HG03432 (cell line): ENCODE data around the gene IPO4.
"Not testable (repeated sequence)": the region's sequence is repeated elsewhere in the genome, so short reads cannot be mapped to it uniquely, and the experiment has no call there.

Experiments used
- ATAC-seq: cut with Tn5 transposase; IDR thresholded peaks from one replicate; pipeline ENCODE4 v1.9.1; 2021; ENCODE audit warnings: mild to moderate bottlenecking, moderate library complexity; ENCODE audit not compliant: unreplicated experiment

Gene IPO4

DNA sequence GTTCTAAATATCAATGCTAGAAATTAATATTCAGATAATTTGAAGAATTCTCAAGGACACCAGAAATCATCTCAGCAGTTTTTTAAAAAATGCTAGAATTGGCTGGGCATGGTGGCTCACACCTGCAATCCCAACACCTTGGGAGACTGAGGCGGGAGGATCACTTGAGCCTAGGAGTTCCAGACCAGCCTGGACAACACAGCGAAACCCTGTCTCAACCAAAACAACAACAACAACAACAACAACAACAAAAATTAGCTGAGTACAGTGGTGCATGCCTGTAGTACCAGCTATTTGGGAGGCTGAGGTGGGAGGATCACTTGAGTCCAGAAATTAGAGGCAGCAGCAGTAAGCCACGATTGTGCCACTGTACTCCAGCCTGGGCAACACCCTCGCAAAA lies 30.5 kb upstream of the IPO4 start:
- no peak for ATAC-seq

DNA sequence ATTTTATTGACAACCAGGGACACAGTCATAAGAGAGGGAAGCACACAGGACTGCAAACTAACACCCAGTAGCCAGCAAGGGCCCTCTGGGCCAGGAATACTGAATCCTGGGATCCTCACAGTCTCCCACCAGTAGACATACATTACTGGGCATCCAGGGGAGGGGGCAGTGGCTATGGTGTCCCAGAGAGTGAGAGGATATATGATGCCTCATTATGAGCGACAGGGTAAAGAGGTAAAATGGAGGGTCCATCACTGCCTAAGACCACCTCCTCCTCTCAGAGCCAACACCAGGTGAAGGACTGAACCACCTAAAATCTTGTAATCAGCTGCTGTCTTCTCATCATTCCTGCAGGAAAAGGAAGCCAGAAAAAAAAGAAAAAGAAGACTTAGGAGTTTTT lies 28.3 kb upstream of the IPO4 start:
- ATAC-seq, result not testable (repeated sequence)

DNA sequence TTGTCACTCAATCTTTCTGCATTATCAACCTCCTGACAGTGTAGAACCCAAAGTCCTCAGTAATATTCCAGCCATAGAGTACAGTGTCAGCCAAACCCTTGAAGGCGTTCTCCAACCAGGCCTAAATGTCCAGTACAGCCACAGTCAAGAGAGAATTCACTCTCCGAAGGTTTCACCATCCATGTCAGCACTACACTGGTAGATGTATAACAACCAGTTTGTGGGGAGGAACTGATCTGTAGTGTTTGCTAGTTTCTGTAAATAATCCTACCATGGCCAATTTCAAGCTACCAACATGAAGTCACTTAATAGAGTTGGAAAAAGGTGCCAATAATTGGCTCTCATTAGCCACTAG lies 27.7 kb upstream of the IPO4 start:
- ATAC-seq, result no peak

DNA sequence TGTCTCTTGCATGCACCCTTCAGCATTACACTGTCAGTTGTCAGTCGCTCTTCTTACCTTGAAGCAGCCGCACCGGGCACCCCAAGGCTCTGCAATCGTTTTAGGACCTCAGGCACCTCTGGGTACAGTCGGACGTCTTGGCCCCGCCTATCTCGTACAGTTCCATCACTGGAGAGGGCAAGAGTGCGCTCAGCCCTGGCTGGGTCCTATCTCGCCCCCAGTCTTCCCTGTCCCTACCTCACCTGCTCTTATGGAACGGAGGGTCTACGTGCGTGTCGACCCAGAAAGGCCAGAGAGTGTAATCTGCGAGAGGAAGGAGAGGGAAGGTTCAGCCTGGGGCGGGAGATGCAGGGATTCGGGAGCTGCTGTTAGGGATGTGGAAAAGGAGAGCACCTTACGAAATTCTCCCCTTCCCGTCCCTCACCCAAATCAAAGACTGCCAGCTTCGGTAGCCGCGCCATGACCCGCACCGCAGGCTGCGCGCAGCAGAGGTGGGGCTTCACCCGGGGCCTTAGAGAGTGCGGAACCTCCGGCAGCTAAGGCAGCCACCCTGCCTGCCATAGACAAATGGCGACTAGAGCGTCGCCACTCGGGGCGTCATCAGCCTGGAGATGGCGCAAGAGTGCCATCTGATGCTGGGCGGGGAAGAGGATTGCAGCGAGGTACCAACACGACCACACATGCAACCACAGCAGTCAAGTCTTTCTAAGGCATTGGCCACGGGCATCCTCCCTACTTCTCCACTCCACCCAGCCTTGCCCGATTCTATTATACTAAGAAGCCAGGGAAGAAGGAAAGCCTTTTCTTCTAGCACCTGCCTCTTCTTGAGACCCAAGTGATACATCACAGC lies 27.1 kb upstream of the IPO4 start, which contains the start of gene MDP1:
MDP1 (minus strand) TSS at position 572 of the 850 bp plus-strand sequence; CDS start at position 461, 111 bp downstream.
- peak; percentile 70 for ATAC-seq

DNA sequence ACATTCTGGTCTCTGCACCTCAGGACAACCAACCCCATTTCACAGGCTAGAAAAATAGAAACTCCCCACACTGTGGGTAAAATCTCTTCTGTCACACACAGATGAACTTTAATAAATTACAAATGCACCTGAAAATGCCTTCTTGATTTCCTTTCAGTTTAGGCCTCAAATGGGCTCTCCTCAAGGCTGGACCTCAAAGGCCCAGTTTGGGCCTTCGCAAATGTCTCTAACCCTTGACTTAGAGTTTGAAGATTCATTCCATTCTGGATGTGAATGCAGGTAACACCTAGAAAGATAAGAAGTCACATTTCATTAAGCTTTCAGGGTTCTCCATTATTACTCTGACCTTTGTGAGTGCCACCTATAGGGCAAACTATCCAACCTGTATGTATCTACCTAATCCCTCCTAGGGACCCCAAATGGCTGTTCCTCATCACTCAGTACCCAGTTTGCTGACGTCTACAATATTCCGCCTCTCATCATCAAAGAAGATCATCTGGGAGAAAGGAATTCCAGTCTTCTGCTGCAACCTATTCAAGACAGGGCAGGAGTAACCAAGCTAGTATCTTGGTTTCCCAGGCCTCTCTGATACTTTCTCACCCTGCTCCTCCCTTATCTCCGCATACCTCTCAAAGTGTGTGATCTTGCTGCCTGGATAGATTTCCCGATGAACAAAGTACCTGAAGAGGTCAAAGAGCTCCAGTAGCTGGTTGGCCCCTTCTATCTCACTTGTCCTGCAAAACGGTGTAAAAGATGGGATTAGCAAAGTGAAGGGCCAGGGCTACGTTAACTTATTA lies 25.4 kb upstream of the IPO4 start:
- ATAC-seq, result no peak

DNA sequence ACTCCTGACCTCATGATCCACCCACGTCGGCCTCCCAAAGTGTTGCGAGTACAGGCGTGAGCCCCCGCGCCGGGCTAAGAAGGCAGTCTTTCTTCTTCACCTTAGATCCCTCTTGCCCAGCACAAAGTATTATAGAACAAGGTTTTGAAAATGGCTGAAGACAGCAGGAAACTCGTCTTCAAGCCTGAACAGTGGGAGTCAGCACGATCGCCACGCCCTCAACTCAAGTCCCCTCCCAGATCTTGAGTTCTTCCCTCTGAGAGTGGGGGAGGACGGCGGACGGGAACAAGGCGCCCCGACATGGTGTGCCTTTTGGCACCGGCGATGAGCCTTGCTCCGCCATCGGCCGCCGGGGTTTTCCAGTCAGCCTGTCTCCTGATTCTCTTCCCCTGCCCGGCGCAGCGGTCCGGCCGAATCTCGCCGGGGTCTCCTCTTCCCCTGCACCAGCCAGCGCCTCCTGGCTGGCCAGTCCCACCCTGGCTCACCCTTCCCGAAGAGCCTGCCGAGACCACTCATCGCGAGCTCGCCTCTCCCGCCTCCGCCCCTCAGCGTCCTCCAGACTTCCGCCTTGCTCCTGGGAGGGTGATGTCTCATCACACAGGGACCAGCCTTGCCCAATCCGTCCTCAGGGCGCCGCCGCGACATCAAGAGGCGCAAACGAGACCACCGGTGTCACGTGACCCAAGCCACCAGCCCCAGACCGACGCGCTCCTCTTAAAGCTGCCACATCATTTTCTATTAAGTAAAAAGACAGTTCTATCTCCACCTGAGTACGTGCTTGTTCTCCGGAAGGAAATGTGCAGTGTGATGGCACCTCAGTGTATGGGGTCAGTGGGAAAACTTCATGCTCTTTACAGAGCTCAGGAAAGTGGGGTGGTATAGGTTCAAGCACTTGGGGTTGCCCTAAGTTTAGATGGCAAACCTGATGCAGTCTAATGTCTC lies 24.6 kb upstream of the IPO4 start, which contains the start of gene CHMP4A:
CHMP4A (minus strand) TSS at position 565 of the 942 bp plus-strand sequence; CDS start at position 516, 49 bp downstream.
- peak; percentile 81 for ATAC-seq

DNA sequence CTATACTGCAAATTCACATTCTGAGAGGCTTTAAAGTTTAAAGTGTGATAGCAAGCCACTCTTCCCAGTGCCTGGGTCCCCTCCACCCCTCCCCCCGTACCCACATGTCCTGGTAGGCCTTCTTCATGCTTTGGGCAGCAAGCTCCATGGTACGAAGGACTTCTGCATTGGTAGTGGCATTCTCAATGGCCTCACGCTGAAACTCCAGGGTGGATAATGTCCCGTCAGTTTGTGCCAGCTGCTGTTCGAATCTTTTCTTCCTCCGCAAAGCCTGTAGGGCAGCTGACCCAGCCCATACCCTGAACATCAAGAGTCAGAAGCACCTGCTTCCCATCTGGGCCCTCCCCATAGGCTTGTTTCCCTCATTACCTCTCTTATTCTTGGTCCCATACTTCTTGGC lies 22.7 kb upstream of the IPO4 start:
- ATAC-seq, result no peak

DNA sequence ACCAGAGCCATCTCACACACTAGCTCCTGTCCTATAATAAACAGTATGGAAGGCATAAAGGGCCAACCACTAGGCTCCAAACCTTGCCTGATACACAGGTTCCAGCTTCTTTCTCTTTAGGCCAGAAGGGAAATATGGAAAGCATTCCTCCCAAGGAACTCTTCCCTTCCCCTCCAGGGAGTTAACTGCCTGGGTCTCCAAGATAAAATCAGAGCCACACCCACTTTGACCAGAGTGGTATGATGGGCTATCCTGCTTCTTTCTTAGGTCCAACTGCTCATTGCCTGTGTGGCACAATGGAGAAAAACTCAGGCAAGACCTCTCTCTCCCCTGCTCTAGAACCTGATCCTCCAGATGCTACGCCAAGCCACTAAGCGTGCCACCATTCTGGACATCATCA lies 19.0 kb upstream of the IPO4 start:
- no peak for ATAC-seq

DNA sequence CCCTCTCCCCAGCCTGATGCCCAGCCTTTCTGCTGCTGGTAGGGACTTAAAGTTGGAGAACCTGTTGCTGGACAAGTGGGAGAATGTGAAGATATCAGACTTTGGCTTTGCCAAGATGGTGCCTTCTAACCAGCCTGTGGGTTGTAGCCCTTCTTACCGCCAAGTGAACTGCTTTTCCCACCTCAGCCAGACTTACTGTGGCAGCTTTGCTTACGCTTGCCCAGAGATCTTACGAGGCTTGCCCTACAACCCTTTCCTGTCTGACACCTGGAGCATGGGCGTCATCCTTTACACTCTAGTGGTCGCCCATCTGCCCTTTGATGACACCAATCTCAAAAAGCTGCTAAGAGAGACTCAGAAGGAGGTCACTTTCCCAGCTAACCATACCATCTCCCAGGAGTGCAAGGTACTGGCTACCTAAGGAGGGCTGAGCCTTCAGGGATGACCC lies 18.5 kb upstream of the IPO4 start:
- ATAC-seq, result no peak

DNA sequence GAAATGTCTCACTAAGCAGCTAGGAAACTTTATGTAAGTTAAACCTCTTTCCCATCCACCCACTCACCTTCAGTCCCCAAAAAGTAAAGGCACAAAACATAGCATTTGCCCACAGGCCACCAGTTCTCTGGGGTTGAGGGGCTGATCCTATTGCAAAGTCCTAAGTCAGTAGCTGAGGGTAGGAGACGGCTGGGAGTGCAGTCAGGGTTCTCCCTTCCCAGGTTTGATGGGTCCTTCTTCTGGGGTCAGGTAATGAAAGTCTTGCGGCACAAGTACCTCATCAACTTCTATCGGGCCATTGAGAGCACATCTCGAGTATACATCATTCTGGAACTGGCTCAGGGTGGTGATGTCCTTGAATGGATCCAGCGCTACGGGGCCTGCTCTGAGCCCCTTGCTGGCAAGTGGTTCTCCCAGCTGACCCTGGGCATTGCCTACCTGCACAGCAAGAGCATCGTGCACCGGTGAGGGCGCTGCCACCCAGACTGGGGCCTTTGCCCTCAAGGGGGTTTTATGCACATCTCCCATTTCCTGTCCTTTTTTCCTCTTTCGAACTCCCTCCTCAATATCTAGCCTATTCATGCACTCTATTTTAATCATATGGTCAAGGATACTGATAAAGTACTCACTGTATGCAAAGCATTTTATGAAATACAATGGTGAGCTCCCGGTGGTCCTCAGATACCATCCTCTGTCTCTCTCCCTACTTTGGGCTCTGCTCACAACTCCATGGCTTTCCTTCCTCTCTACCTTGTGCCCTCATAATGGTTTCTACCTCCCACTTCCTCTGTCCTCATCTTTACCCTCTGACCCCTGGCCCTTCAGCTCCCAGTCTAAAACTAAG lies 17.9 kb upstream of the IPO4 start:
- no peak for ATAC-seq

DNA sequence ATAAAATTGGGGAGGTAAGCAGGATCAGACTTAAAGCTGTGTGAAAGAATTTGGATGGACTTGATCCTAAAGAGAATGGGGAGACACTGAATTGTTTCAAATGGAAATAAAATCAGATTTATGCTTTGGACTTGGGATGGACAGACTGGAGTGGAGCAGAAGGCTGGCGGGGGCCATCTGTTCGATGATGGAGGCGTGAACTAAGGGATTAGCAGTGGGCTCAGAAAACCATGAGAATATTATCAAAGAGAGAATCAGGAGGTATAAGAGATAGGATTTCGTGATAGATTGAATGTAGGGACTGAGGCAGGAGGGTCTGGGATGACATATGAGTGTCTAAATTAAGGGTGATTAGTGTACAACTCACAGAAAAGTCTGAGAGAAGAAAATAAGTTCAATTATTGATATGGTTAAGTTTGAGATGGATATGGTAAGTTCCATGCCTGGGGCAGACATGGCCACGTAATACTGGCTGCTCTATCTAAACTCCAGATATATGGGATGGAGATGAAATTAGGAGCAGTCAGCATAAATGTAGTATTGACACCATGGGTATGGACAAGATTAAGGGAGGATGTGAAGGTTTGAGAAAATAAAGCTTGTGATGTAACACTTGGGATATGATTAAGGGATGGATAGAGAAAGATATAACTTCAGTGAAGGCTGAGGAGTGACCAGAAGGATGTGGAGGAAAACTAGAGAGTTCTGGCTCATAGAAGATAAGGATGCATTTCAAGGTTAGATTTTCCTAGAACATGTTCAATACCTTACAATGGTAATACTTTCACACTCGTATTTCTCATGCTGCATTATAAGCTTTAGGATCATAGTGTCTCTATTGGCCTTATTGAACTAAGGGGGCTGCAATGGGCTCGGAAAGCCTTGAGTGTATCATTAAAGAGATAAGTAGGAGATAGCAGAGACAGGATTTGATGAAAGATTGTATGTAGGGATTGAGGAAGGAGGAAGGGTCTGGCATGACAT lies 15.8 kb upstream of the IPO4 start:
- ATAC-seq, result no peak

DNA sequence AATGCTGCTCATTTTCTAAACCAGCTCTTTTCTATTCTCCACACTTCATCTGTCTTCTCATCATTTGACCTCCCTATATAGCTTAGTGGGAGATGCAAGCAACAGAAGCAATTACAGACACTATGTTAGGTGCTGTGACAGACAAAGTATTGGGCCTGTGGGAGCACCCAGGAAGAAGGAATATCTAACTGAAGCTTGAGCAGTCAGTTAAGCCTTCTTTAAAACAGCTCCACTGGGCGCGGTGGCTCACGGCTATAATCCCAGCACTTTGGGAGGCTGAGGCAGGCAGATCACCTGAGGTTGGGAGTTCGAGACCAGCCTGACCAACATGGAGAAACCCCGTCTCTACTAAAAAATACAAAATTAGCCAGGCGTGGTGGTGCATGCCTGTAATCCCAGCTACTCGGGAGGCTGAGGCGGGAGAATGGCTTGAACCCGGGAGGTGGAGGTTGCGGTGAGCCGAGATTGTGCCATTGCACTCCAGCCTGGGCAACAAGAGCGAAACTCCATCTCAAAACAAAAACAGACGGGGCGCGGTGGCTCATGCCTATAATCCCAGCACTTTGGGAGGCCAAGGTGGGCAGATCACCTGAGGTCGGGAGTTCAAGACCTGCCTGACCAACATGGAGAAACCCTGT lies 14.8 kb upstream of the IPO4 start:
- ATAC-seq, result not testable (repeated sequence)

DNA sequence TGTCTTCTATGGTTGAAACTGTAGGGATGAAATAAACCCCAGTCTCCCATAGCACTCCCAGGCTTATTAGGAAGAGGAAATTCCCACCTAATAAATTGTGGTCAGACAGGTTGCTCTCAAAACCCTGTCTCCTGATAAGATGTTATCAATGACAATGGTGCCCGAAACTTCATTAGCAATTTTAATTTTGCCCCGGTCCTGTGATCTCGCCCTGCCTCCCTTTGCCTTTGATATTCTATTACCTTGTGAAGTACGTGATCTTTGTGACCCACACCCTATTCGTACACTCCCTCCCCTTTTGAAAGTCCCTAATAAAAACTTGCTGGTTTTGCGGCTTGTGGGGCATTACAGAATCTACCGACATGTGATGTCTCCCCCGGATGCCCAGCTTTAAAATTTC lies 13.9 kb upstream of the IPO4 start:
- not testable (repeated sequence) for ATAC-seq

DNA sequence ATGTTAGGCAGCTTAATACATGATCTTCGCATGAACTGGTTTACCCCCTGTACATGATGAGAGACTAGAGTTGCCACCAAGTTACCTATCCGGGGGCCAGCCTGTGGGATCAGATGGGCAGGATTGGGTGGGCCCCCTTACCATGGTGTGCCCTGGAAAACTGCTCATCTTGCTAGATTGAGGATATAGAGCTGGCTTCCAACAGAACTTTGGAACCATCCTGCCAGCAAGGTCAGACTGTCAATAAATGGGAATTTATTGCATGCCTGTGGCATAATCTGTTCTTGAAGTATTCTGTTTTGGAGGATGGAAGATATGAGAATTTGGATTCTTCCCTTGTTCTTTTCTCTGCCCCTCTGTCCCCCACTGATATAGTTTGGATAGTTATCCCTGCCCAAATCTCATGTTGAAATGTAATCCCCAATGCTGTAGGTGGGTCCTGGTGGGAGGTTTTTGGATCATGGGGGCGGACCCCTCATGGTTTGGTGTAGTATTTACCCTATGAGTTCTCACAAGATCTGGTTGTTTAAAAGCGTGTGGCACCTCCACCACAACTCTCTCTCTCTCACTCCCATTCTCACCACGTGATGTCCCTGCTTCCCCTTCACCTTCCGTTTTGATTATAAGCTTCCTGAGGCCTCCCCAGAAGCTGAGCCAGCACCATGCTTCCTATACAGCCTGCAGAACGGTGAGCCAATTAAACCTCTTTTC lies 10.4 kb upstream of the IPO4 start:
- ATAC-seq, result no peak

DNA sequence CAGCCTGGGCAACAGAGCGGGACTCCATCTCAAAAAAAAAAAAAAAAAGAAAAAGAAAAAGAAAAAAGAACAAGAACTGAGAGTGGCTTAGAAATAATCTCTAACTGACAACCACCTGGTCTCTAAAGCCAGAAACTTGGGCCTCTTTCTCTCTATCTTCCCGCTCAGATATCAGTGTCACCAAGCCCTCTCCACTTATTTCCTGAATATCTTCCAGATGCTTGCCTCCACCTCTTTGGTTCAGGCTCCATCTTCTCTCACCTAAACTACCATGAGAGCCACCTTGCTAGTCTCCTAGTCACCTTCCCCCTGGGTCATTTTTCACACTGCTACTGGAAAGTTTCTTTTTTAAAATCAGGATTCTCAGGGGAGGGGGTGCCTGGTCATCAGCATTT lies 8.4 kb upstream of the IPO4 start:
- no peak for ATAC-seq

DNA sequence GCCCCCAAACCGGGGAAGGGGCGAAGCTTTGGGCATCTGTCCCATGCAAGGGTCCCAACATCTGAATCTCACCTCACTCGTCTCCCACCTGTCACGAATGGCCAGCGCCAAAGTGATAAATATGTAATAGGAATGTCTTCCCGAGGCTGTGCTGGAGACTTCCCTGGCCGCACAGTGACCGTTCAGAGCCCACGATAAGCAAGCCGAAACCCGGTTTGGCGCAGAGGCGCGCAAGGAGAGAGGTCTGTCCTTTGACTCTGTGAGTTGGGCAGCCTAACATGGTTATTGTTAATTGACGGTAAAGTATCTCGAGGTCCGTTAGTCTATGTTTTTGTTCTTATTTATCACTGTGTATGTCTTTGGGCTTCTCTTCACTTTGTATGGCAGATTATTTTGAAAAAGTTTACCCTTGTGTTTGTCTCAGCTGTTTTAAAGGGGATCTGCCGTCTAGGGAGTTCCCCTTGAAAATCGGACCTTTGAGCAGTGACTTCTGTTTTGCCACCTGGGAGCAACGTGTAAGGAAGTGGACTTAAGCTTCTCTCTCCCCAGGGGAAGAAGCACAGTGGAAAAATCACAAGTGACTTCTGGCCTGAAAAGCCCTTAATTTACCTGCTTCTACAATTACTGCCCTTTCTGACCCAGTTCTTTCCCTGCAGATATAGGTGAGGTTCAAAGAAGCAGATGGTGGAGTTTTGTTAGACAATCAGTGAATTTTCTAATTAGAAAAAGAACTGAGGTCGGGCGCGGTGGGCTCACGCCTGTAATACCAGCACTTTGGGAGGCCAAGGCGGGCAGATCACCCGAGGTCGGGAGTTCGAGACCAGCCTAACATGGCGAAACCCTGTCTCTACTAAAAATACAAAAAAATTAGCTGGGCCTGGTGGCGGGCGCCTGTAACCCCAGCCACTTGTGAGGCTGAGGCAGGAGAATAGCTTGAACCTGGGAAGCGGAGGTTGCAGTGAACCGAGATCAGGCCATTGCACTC lies 7.7 kb upstream of the IPO4 start:
- peak; percentile 25 for ATAC-seq
